ENCODE measurements around the gene INTS12. TPM values are rescaled to one million over a fixed set of nuclear protein-coding genes. Genes with fewer than 3 reads are reported as not detected.

The INTS12 gene
- total and polyA plus RNA-seq, 2 experiments from 2014 or later = 12.6 to 15.3 TPM

- TF ChIP-seq ETS1 (IDR thresholded peaks at IDR 0.05) = no peak
- TF ChIP-seq NANOG (IDR thresholded peaks at IDR 0.05; ENCODE audit: borderline replicate concordance) = no peak
- TF ChIP-seq REST (IDR thresholded peaks at IDR 0.05; ENCODE audit: unreplicated experiment) = no peak
- TF ChIP-seq JUNB (IDR thresholded peaks at IDR 0.05; ENCODE audit: unreplicated experiment) = no peak
- no peak for TF ChIP-seq EZH2 (IDR thresholded peaks at IDR 0.05; ENCODE audit: low read depth, unreplicated experiment)
- TF ChIP-seq POLR2AphosphoS5 (IDR thresholded peaks at IDR 0.05; ENCODE audit: low read depth) = no peak
Measured at GRCh38 chr4:105652286-105652888, 56.1 kb downstream of the INTS12 start (continued).

GRCh38 chr4:105651884-105652283 is 56.6 kb downstream of the INTS12 start:
- Mint-ChIP-seq H3K9me3 (no peaks in the 10 kb centered on the region; the same call in 2 of the 3 replicates), H3K27me3 (ENCODE audit: insufficient read depth, low read depth, poor library complexity) (peaks cover 2% of the 10 kb centered on the region), H3K27ac (no peak overlapping the region), H3K36me3 (ENCODE audit: low read depth) (no peaks in the 10 kb centered on the region), H3K4me1 (no peaks in the 10 kb centered on the region), H3K4me3 (no peak overlapping the region)
- no peak overlapping the region for H3K4me2 ChIP-seq
- H2AFZ ChIP-seq = no peak overlapping the region
- no peaks in the 10 kb centered on the region for H4K20me1 ChIP-seq (replicated peaks; ENCODE audit: insufficient read depth)
- no peaks in the 10 kb centered on the region for H3K9me2 ChIP-seq (ENCODE audit: insufficient read depth)
- no peak overlapping the region for H3K4me3 ChIP-seq
- H3K27ac ChIP-seq (ENCODE audit: low read depth) = no peak overlapping the region
- H3K4me1 ChIP-seq (ENCODE audit: insufficient read depth) = no peaks in the 10 kb centered on the region
- DNase-seq (ENCODE audit: low spot score) (peak; percentile 15), ATAC-seq (peak; percentile 32; the same call in 2 of the 3 replicates)
- TF ChIP-seq ZNF462 (CRISPR knock-in tag; IDR thresholded peaks at IDR 0.05) (no peak), ETS1 (IDR thresholded peaks at IDR 0.05) (no peak), JUNB (IDR thresholded peaks at IDR 0.05; ENCODE audit: unreplicated experiment) (no peak)
- H3K79me2 ChIP-seq (replicated peaks; ENCODE audit: insufficient read depth) = no peaks in the 10 kb centered on the region
- H3K27me3 ChIP-seq (ENCODE audit: insufficient read depth) = no peaks in the 10 kb centered on the region
- H3F3A ChIP-seq (replicated peaks; ENCODE audit: low read depth) = no peaks in the 10 kb centered on the region
- H3K36me3 ChIP-seq (ENCODE audit: insufficient read depth) = no peaks in the 10 kb centered on the region

Data from GM23338 (cell line).